Adrenal gland (tissue), 12 donors: ENCODE measurements around the gene PRRG3. TPM values are rescaled to one million over a fixed set of nuclear protein-coding genes. Genes with fewer than 3 reads are reported as not detected.
"Not testable (repeated sequence)": the region's sequence is repeated elsewhere in the genome, so short reads cannot be mapped to it uniquely, and the experiment has no call there.

ENCODE experiments used
- DNase-seq, 7 donors: peaks; one replicate each; pipeline ENCODE4 v3.0.0-alpha.2; 2019 to 2020
- H3K27ac ChIP-seq, 5 donors: fragments of 200-600 bp; sonication (generic) in 4 of 5; 1 replicate in 3 of 5; 2 replicates in 2 of 5; pipeline versions ENCODE4 v1.5.1 to v1.8.0; 2016 to 2020; ENCODE audit warnings: mild to moderate bottlenecking in 1 of 5
- H3K27me3 ChIP-seq: fragments of 200-600 bp; 2 replicates; pipeline ENCODE4 v1.8.0; 2021
- H3K36me3 ChIP-seq, 2 donors: fragments of 200-600 bp; replicated peaks in 1 of 2; 1 replicate in 1 of 2; 2 replicates in 1 of 2; pipeline versions ENCODE4 v1.5.1 to v1.8.0; 2018 to 2022
- H3K4me1 ChIP-seq, 2 donors: fragments of 200-600 bp; replicated peaks in 1 of 2; 1 replicate in 1 of 2; 2 replicates in 1 of 2; pipeline versions ENCODE4 v1.5.1 to v1.8.0; 2018 to 2021
- H3K4me3 ChIP-seq, 4 donors: fragments of 200-600 bp; sonication (generic) in 3 of 4; one replicate each; pipeline ENCODE4 v1.5.1; 2016 to 2018
- H3K9me3 ChIP-seq, 3 donors: fragments of 200-600 bp; sonication (generic) in 1 of 3; replicated peaks in 1 of 3; 1 replicate in 2 of 3; 2 replicates in 1 of 3; pipeline versions ENCODE4 v1.5.1 to v1.8.0; 2016 to 2021
- CTCF ChIP-seq, 6 experiments: fragments of 450-650 bp in 4 of 6; fragments of 200-600 bp in 2 of 6; sonication (generic) in 1 of 6; IDR thresholded peaks; 1 replicate in 5 of 6; 2 replicates in 1 of 6; pipeline versions ENCODE4 v1.5.1 to v1.8.0; 2016 to 2021; ENCODE audit warnings: antibody characterized with exemption in 6 of 6, mild to moderate bottlenecking in 2 of 6, moderate library complexity in 1 of 6
- POLR2A ChIP-seq, 2 donors: fragments of 450-650 bp; IDR thresholded peaks; one replicate each; pipeline ENCODE4 v1.6.1; 2017; ENCODE audit warnings: antibody characterized with exemption in 2 of 2, mild to moderate bottlenecking in 2 of 2, moderate library complexity in 1 of 2
- WGBS, 4 donors: extraction: QIAGEN DNeasy Blood & Tissue Kit in 2 of 4; methylation state at CpG; one replicate each; pipeline versions ENCODE4 v1.1.5 to v1.1.7; 2013 to 2017; 5-methylcytosine and 5-hydroxymethylcytosine counted together
- intact Hi-C, 2 donors: fragments of 100-400 bp; cut with DNase I; formaldehyde crosslinking; loops; one replicate each; pipeline versions ENCODE4 v1.14.1 to v1.15.0; 2022 to 2023
- polyA plus RNA-seq, 3 donors: library from polyadenylated mRNA; stranded (reverse); fragments of 200-250 nt in 2 of 3; fragments of 350-450 nt in 1 of 3; fragmentation: Illumina TruSeq in 1 of 3; extraction: RNeasy Lipid Tissue Mini Kit (QIAGEN cat#74804) in 1 of 3; gene quantifications; one replicate each; pipeline ENCODE4 v1.2.3, GENCODE V29; 2013 to 2014
- total RNA-seq, 9 donors: library from RNA; depleted of rRNA in 4 of 9; stranded (reverse); fragments of >200 nt in 4 of 9; fragments of 120-200 nt in 1 of 9; fragmentation: NEBNext Ultra II Directional in 1 of 9; extraction: Animal tissue kit (Norgen Biotek cat#: 25700) in 1 of 9; gene quantifications; one replicate each; pipeline versions ENCODE4 v1.1.0 to v1.2.4, GENCODE V29; 2013 to 2023
- donor health status: healthy with polysubstance abuse.
- donor health status: Bipolar disorder and iron deficiency.
- donor health status: DM: yes; HTN: yes; CAD: no.
- donor health status: DM: no; HTN: no; CAD: no.
- donor health status: DM: no; HTN: no; CAD: no.
- donor health status: DM: yes; HTN: yes; CAD: no.

The PRRG3 gene
- total and polyA plus RNA-seq, 12 donors = under 0.01 to 8.7 (median 0.26) TPM; not detected in 1

- no peaks in the 10 kb centered on the region for H3K4me1 ChIP-seq
- no peak overlapping the region for H3K4me3 ChIP-seq
- intact Hi-C loops = no loop called here
- H3K27me3 ChIP-seq = peaks cover 19% of the 10 kb centered on the region
- H3K9me3 ChIP-seq = no peaks in the 10 kb centered on the region
- no peak overlapping the region for H3K27ac ChIP-seq
- H3K36me3 ChIP-seq = no peaks in the 10 kb centered on the region
- 86 to 93% (median 88%) methylated on average over 6 of the region's 6 CpGs; no CpG with 5 or more reads in 1 of the 4 donors for WGBS, 4 donors
- no peak for TF ChIP-seq CTCF (IDR thresholded peaks at IDR 0.05)
- no peak for TF ChIP-seq POLR2A (IDR thresholded peaks at IDR 0.05)
- no peak for DNase-seq
Observed at GRCh38 chrX:151692825-151693224, 2.4 kb upstream of the PRRG3 start.

GRCh38 chrX:151694121-151694520, 1.1 kb upstream of the PRRG3 start:
- DNase-seq = no peak
- Histone ChIP-seq H3K4me1 (no peaks in the 10 kb centered on the region), H3K27me3 (peaks cover 19% of the 10 kb centered on the region), H3K4me3 (no peak overlapping the region), H3K27ac (no peak overlapping the region), H3K36me3 (no peaks in the 10 kb centered on the region), H3K9me3 (no peaks in the 10 kb centered on the region)
- TF ChIP-seq CTCF (IDR thresholded peaks at IDR 0.05) (no peak), POLR2A (IDR thresholded peaks at IDR 0.05) (no peak)
- 66 to 71% (median 67%) methylated on average over 10 to 12 of the region's 12 CpGs for WGBS, 4 donors
- intact Hi-C loops = no loop called here

- no peak for DNase-seq
- Histone ChIP-seq H3K36me3 (no peaks in the 10 kb centered on the region), H3K9me3 (no peaks in the 10 kb centered on the region), H3K27me3 (peaks cover 19% of the 10 kb centered on the region), H3K4me1 (no peaks in the 10 kb centered on the region), H3K27ac (no peak overlapping the region), H3K4me3 (no peak overlapping the region)
- intact Hi-C loops = no loop called here
- TF ChIP-seq CTCF (IDR thresholded peaks at IDR 0.05) (no peak), POLR2A (IDR thresholded peaks at IDR 0.05) (no peak)
- 27 to 54% (median 42%) methylated on average over 13 to 19 of the region's 19 CpGs for WGBS, 4 donors
Observed at GRCh38 chrX:151695583-151696340, 504 bp downstream of the PRRG3 start.

- WGBS, 4 donors = 82 to 94% (median 89%) methylated on average over 8 of the region's 8 CpGs
- DNase-seq, intact Hi-C loops: not testable (repeated sequence)
Observed at GRCh38 chrX:151697082-151697481, 1.8 kb downstream of the PRRG3 start.

GRCh38 chrX:151697522-151697921, 2.3 kb downstream of the PRRG3 start:
- no peak overlapping the region for H3K4me3 ChIP-seq

More at GRCh38 chrX:151697082-151697481, 1.8 kb downstream of the PRRG3 start:
- peaks cover 19% of the 10 kb centered on the region for H3K27me3 ChIP-seq
- H3K4me3 ChIP-seq, H3K36me3 ChIP-seq, H3K27ac ChIP-seq, H3K9me3 ChIP-seq, H3K4me1 ChIP-seq: not testable (repeated sequence)

More at GRCh38 chrX:151697522-151697921, 2.3 kb downstream of the PRRG3 start:
- DNase-seq = no peak
- no peaks in the 10 kb centered on the region for H3K9me3 ChIP-seq
- H3K36me3 ChIP-seq = no peaks in the 10 kb centered on the region
- H3K27ac ChIP-seq = no peak overlapping the region
- 63 to 78% (median 70%) methylated on average over 4 of the region's 4 CpGs for WGBS, 4 donors
- peaks cover 19% of the 10 kb centered on the region for H3K27me3 ChIP-seq
- intact Hi-C loops = no loop called here
- no peaks in the 10 kb centered on the region for H3K4me1 ChIP-seq
- TF ChIP-seq POLR2A (IDR thresholded peaks at IDR 0.05) = no peak
- no peak for TF ChIP-seq CTCF (IDR thresholded peaks at IDR 0.05)
